Stimulated activated CD4-positive, alpha-beta T cell treated with anti-CD3 and anti-CD28 coated beads, Interleukin-15, amount 100 ng/mL, for 48 hours (primary cell): ENCODE data around the gene NT5C1B.
"Not testable (repeated sequence)": the region's sequence is repeated elsewhere in the genome, so short reads cannot be mapped to it uniquely, and the experiment has no call there.

ENCODE experiments used
- DNase-seq, 2 donors: peaks; one replicate each; pipeline ENCODE4 v3.0.0-alpha.2; 2020; ENCODE audit warnings: low read depth in 2 of 2

NT5C1B gene

DNA sequence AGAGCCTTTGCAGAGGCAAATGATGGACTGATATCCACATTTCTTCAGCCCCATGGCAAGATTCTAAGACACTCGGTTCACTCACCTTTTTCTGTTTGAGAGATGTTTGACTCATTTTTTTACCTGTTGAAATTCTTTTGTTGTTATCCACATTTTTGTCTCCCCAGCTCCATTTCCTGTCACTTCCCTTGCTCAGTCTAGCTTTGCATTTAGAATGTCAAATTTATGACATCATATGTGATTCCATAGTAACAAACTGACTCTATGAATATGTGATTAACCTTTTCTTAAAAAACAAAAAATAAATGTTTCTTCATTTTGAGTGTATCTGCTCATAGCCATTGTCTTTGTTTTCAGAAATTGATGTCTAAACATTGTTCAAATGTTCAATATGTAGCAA, at the start of gene NT5C1B:
Gene NT5C1B (minus strand): TSS at position 216 of the 400 bp plus-strand sequence. CDS start 101 bp downstream, at position 115.
- no peak for DNase-seq

DNA sequence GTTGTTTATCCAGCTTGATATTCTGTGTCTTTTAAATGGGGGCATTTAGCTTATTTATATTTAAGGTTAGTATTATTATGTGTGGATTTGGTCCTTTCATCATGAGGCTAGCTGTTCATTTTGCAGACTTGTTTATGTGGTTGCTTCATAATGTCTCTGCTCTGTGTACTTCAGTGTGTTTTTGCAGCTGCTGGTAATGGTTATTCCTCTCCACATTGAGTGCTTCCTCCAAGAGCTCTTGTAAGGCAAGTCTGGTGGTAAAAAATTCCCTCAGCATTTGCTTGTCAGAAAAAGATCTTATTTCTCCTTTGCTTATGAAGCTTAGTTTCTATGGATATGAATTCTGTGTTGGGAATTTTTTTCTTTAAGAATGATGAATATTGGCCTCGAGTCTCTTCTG, 47.8 kb upstream of the NT5C1B start:
- no peak for DNase-seq

DNA sequence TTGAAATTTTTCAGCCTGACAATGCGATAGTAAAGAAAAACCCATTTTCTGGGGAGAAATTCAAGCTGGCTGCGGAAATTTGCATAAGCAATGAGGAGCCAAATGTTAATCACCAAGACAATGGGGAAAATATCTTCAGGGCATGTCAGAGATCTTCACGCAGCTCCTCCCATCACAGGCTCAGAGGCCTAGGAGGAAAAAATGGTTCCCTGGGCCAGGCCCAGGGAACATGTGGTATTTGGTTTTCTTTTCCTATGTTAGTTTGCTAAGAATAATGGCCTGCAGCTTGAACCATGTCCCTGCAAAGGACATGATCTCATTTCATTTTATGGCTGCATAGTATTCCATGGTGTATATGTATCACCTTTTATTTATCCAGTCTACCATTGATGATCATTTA, 43.3 kb upstream of the NT5C1B start:
- not testable (repeated sequence) for DNase-seq

DNA sequence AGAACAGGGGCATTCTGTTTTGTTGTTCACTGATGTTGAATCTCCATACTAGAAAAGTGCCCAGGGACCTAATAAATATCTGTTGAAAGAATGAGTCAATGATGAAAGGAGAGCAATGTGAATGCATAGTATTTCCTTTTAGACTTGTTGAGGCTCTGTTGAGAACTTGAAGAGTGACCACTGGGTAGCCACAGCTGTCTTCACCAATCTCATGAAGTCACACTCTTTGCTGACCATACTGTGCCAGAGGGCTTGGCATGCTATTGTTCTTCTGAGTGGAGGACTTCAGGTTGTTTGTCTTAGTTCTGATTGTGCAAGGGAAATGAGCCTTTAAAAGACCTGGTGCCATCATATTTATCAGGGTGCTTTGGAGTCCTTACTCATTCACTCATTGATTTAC, 41.6 kb upstream of the NT5C1B start:
- DNase-seq, result no peak

DNA sequence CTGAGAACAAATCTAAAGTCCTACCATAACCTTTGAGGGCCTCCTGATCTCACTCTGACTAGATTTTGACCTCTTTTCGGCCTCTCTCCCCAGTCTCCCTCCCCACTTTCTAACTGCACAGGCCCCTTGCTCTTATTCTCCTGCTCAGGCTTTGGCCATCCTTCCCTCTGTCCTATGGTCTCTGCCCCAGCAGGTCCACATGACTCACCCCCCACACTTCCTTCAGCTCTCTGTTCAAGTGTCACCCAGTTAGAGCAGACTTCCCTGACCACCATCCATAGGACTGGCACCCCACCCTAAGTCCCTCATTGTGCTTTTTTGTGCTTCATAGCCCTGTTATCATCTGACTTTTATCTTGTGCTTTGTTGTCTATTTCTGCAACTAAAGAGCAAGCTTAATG, 41.2 kb upstream of the NT5C1B start:
- DNase-seq, result no peak

DNA sequence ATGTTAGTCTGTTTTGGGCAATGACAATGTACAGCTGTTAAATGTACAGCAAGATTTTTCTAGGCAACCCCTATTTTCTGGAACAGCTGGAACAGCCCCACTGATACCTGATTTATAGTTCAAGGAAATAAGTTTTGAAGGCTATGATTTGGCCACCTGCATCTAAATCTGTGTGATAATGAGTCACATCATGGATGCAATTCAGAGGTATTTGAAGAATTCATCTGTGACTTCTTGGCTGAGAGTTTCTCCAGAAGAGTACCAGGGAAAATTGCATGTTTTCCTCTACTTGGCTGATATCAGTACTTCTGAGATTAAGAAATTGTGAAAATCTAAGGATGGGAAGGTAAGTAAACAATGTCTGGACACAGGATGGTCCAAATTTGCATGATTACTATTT, 40.7 kb upstream of the NT5C1B start:
- no peak for DNase-seq

DNA sequence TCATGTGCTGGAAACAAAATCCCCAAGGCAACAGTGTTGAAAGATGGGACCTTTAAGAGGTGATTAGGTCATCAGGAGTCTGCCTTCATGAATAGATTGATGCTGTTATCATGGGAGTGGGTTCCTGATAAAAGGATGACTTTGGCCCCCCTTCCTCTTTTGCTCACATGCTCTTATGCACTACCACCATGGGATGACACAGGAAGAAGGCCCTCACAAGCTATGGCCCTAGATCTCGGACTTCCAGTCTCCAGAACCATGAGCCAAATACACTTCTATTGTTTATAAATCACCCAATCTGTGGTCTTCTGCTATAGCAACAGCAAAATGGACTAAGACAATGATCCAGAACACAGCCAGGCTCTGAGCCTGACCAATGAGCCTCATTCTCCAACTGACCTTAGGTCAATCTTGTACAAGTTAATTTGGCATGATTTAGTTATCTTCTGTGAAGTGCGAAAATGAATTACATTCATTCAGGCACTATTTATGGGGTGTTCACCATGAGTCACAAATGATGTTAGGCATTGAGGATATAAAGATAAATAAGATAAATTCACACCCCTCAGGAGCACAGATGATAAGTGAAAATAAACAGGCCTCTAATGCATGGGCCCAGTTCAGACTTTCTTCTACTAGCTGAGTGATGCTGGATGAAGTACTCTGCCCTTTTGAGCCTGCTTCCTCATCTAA, 37.7 kb upstream of the NT5C1B start:
- no peak for DNase-seq

DNA sequence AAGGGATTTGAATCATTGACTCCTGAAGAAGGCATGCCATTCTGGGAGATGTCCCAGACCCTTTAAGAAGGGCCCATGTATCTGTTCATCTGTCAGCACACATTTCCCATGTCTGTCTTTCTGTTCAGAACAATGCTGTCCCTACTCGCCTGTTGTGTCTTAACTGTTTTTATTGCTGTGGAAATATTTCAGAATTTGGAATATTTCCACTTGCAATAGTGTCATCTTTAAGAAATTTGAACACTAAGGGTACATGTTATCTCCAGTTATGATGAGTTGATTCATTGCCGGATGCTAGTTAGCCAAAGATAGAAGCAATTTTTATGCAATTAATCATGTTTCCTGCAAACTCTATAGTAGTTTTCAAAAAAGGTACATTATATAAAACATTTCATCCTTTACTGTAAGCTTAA, 36.9 kb upstream of the NT5C1B start:
- no peak for DNase-seq

DNA sequence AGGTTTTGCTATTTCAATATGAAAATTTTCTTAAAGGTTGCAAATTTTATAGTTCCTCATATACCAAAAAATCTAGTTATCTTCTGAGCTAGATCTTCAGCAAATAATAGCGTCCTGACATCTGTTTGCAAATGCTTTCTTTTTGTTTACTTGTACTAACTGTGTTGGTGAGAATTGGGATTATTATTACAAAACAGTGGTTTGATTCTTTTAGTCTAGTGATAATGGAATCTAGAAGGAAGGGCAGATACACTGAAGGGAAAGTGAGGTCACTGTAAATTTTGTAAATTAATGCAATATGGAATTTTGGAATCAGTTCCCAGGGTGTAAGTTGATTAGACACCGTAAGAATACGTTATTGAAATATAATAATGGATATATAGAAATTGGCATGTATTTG, 36.2 kb upstream of the NT5C1B start:
- no peak for DNase-seq

DNA sequence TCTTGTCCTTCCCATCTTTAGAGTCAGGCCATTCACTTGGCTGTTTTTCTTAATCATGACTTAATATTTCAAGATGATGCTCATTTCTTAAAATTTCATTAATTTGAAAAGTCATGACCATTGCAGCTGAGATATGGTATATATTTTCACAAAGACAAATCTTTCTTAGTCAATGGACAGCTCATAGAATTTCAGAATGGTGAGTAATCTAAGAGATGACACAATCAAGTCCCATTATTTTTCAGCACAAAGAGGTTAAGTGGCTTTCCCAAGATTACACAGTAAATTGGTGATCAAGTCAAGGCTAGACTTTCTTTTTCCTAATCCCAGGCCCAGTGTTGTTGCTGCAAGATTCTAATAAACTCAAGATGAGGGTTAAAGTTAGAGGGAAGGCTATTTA, 34.4 kb upstream of the NT5C1B start:
- no peak for DNase-seq

DNA sequence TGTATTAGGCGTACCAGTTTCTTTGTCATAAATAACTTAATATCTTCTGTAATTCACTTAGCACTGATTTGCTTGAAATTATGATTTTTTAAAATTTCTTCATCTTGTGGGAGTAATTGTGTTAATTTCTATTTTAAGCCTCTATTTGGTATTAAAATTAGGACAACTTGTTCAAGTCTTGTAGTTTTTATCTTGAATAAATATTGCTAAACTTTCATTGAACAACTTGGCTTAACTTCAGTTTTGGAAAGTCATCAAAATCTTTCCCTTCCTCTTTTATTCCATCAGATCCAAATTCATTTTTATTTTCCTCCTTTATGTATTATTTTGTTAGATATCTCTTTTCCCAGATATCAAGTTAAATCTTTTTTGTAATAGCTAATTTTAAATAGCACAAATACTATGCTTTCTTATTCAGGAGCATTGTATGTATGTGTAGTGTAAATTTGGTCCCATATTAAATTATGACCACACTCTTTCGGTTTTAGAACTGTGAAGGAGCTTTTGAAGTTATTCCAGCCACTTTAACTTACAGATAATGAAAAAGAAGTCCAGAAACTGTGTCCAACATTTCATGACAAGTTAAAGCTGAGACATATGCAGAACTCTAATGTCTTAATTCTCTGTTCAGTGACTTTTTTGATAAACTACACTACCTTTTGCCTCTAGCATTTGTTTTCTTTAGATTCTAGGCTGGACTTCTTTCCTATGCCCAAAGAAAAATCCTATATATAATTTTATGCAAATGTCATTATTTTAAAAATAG, 31.7 kb upstream of the NT5C1B start:
- DNase-seq, result no peak

DNA sequence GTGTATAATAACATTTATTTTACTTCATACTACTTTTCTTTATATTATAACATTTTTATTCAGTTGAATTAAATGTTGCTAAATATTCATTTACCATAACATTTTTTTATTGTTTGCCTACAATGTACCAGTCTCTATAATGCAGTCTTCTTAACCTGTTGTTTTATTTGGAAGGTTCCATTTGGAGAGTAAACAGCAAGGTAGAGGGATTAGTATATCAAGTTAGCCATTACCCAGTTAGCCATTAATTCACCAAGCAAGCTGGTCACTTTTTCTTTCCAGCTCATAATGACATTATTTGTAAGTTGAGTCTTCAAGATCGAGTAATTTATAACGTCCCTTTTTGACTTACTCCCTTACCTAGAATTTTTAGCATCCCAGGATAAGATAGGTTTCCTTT, 29.7 kb upstream of the NT5C1B start:
- DNase-seq, result no peak

DNA sequence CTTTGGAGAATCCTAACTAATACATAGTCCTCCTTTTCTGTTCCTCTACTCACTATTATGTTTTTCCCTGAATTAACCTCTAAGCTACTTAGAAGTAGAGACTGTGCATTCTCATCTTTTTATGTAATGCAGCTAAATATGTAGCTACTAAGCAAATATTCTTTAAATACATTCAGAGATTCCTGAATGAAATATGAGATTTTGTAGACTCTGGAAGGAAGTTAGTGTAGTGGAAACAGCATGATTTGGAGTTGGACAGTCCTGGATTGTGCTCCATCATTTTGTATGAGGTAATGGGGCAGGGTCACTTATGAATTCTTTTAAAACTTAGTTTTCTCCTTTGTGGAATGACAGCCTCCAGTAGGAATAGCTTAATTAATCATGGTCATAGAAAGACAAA, 24.7 kb upstream of the NT5C1B start:
- no peak for DNase-seq

DNA sequence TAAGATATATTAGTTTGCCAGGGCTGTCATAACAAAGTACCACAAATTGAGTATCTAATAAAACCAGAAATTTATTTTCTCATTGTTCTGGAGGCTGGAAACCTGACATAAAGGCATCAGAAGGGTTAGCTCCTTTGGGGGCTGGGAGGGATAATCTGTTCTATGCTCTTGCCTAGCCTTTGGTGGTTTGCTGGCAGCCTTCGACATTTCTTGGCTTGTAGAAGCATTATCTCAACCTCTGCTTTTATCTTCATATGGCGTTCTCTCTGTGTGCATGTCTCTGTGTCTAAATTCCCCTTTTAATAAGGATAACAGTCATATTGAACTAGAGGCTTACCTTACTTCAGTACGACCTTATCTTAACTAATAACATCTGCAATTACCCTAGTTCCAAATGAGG, 22.8 kb upstream of the NT5C1B start:
- DNase-seq, result no peak

DNA sequence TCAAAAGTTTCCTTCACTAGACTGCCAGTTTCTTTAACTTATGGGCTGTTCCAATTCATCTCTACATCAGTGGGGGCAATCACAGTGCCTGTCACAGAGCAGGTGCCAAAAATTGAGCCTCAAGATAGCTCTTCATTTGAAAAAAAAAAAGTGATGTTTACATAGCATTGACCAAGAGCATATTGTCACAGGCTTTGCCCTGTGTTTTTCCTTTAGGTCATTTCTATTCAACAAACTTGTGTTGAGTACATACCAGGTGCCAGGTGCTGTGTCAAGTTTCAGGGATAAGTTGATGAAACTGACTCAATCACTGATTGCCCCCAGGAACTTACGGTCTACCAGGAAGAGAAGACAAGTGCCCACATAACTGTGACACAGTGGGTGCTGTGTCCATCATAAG, 22.2 kb upstream of the NT5C1B start:
- DNase-seq, result no peak

DNA sequence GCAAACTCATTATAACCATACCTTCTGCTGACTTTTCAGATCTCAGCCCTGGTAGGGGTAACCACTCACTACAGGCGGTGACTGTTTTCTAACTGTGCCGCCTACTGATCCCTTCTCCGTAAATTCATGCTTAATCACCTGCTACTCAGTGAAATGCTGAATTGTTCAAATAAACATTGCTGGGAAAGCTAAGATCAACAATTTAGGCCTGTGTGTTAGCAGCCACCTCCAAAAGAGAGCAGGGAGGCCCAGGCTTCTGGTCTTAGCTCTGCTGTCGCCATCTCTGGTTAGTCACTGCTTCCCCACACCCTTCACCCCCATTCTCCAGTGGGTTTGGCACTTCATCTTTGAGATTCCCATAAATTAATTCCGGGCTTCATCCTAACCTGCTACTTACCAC, 21.8 kb upstream of the NT5C1B start:
- DNase-seq, result no peak

DNA sequence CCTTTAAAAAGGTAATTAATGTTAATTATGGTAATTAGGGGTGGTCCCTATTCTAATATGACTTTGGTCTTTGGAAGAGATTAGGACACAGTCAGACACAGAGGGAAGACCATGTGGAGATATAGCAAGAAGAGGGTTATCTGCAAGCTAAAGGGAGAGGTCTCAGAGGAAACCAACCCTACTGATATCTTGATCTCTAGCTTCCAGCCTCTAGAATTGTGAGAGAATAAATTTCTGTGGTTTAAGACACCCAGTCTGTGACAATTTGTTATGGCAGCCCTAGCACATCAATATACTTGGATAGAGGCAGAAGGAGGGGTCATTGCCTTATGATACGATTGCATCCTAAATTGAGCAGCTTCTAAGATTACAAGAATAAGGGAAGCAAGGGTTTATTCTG, 21.3 kb upstream of the NT5C1B start:
- no peak for DNase-seq

DNA sequence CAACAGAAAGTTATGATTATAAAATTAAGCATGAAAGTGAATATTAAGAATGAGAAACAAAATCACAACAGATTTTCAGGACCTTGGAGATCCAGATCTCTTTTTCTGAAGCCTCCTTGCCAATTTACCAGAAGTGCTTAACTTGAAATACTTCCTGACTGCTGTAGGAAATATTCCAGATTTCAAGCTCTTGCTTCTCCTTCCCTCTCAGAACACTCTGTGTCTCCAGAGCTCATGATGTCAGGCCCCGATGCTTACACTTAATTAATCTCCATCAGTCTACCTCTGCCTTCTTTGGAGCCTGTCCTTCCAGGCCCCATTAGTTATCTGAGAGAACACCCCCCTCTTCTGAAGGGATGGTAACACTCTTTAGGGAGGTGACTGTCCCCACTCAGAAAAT, 20.7 kb upstream of the NT5C1B start:
- DNase-seq, result no peak

DNA sequence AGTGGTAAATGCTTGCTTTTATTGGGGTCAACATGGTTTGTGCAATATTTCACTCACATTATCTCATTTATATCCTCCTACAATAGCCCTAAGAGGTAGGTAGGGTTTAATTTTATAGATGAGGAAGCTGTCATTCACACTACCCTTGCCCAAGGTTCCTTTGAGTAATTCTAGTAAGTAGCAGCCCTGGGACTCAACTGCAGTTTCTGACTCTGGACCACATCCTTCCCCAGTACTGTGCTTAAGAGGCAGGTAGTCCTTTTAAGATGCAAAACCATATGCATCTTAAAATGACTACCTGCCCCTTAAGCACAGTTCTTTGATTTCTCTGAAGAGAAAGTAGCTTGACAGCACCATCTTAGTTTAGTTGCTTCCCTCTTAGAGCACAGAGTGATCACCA, 15.7 kb upstream of the NT5C1B start:
- DNase-seq, result no peak

DNA sequence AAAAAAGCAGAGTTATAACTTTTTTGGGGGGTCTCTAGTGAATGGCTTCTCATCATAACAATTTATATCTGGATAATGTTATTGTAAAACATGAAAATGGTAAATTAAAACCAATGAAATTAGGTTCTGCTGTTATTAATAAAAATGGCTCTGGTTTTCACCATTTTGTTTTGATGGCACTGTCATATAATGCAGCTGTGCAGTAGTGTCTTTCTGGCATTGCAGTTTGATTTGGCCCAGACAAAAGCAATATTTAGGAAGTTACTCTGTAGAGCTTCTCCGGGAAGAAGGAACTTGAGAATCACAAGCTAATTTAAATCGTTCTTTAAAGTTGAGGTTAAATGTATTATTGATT, 15.1 kb upstream of the NT5C1B start:
- no peak for DNase-seq

DNA sequence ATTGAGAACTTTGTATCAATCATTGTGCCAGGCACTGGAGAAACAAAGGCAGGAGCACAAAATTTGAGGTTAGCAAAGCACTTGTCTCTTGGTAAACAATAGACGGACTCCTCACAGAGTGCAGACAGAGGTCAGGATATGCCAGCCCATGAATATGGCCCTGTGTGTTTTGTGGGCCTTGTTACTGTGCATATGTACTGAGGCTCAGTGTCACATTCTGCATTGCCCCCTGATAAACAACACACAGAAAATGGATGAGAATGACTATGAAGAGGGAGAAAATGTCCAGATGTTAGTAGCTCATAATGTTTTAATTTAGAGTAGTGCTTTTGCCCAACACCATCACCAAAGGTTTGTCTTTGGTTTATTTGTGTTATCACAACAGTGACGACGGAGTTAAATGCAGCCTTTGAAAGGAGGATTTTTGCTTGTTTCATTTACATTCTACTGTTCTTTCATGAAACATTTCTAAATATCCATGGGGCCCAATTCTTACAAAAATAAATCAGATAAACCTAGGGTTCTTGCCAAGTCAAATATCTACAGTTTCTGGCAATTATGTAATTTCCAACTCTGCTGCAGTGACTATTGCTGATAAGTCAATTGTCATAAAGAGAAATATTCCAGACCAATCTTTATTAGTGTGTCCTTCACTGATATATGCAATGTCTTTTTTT, 14.6 kb upstream of the NT5C1B start:
- DNase-seq, result no peak

DNA sequence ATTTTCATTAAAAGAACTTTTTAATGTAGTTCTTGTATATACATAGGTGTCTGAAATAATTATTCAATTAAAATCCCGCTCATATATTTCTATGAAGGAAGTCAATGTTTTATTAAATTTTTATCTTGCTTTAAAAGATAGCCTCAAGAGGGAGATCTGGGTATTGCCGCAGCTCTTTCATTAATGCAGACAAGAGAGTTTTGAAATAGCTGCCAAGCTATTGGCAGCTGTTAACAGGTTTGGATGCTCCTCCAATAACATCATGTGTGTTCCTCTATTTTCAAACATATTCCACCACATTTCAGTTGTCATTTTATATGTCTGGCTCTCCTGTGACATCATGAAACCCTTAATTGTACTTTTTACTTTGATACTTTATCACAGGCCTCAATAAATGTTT, 12.9 kb upstream of the NT5C1B start:
- no peak for DNase-seq

DNA sequence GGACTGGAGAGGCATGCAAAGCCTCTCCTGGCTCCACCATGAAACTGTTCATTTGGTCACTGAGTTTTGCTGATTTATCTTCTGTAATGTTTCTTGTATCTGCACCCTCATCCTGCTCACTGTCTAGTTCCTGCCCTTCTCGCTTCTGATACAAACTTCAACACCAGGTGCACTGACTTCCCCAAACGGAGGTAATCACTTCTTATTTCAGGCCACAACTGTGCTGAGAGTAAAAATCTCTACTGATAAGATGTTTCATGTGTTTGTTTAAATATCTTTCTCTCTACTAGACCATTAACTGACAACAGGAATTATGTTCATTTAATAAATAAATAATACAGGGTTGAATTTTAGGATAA, 10.9 kb upstream of the NT5C1B start:
- DNase-seq, result no peak
